ENCODE measurements around the gene CELA3B.
"Not testable (repeated sequence)": the region's sequence is repeated elsewhere in the genome, so short reads cannot be mapped to it uniquely, and the experiment has no call there.

CELA3B gene

DNA sequence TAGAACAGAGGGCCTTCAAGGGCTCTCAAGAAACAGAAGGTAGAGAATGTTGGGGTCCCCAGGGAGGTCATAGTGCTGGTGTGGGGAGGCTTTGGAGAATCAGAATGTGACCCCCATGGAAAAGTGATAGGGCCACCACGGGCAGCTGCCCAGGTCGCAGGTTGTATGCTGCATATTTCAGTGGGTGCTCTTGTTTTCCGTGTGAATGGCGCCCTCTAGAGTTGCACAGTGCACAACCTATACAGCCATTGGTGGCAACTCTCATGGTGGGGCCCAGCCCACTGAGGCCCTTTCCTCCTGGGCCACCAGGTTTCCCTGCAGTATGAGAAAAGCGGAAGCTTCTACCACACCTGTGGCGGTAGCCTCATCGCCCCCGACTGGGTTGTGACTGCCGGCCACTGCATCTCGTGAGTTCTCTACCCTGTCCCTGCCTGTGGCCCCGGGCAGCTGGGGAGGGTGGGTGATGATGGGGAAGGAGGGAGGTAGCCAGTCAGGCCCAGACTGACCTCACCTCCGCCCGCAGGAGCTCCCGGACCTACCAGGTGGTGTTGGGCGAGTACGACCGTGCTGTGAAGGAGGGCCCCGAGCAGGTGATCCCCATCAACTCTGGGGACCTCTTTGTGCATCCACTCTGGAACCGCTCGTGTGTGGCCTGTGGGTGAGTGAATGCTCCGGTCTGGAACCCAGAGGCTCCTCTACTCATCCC is 3.8 kb downstream of the CELA3B start:
- H3K4me3 ChIP-seq (ENCODE audit: low read length in 2 of 2); H3K36me3 ChIP-seq (ENCODE audit: control insufficient read depth in 2 of 2, insufficient read depth in 2 of 2, low read length in 2 of 2); H3K9ac ChIP-seq (ENCODE audit: low read length in 2 of 2); H3K27ac ChIP-seq (ENCODE audit: low read length); H3K9me3 ChIP-seq (ENCODE audit: control insufficient read depth in 2 of 2, low read length in 2 of 2); H3K4me1 ChIP-seq (ENCODE audit: control insufficient read depth, insufficient read depth, low read length); H3K27me3 ChIP-seq (ENCODE audit: control insufficient read depth in 1 of 2, insufficient read depth in 2 of 2, low read length in 2 of 2): not testable (repeated sequence)

DNA sequence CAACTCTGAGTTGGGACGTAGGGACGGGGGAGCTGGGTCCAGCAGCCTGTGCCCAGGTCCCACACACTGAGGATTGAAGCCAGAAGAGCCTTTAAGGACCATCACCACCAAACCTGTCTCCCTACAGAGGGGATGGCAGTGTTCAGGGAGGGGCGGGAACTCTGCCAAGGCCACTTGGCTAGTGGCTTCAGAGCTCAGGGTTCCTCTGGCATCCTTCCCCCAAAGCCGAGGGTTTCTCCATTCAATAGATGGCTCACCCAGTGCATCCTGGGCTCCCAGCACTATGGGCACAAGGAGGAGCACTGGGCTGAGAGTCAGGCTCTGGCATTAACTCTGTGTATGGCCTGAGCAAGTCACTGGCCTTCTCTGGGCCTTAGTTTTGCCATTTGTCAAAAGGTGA is 4.4 kb downstream of the CELA3B start:
- not testable (repeated sequence) for H3K27me3 ChIP-seq (ENCODE audit: control insufficient read depth in 1 of 2, insufficient read depth in 2 of 2, low read length in 2 of 2); H3K4me1 ChIP-seq (ENCODE audit: control insufficient read depth, insufficient read depth, low read length); H3K4me3 ChIP-seq (ENCODE audit: low read length in 2 of 2); H3K27ac ChIP-seq (ENCODE audit: low read length); H3K36me3 ChIP-seq (ENCODE audit: control insufficient read depth in 2 of 2, insufficient read depth in 2 of 2, low read length in 2 of 2); H3K9ac ChIP-seq (ENCODE audit: low read length in 2 of 2); H3K9me3 ChIP-seq (ENCODE audit: control insufficient read depth in 2 of 2, low read length in 2 of 2)

DNA sequence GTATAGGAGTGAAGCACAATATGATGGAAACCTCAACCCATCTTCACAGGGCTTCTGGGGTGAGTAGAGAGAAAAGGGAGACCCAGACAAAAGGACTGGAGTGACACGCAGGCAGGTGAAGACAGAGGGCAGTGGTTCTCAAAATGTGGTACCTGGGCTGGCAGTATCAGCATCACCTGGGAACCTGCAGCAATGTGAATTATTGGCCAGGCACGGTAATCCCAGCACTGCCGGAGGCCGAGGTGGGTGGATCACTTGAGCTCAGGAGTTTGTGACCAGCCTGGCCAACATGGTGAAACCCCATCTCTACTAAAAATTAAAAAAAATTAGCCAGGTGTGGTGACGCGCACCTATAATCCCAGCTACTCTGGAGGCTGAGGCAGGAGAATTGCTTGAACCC is 5.3 kb downstream of the CELA3B start:
- not testable (repeated sequence) for H3K9me3 ChIP-seq (ENCODE audit: control insufficient read depth in 2 of 2, low read length in 2 of 2); H3K27me3 ChIP-seq (ENCODE audit: control insufficient read depth in 1 of 2, insufficient read depth in 2 of 2, low read length in 2 of 2); H3K9ac ChIP-seq (ENCODE audit: low read length in 2 of 2); H3K4me1 ChIP-seq (ENCODE audit: control insufficient read depth, insufficient read depth, low read length); H3K27ac ChIP-seq (ENCODE audit: low read length); H3K36me3 ChIP-seq (ENCODE audit: control insufficient read depth in 2 of 2, insufficient read depth in 2 of 2, low read length in 2 of 2); H3K4me3 ChIP-seq (ENCODE audit: low read length in 2 of 2)

DNA sequence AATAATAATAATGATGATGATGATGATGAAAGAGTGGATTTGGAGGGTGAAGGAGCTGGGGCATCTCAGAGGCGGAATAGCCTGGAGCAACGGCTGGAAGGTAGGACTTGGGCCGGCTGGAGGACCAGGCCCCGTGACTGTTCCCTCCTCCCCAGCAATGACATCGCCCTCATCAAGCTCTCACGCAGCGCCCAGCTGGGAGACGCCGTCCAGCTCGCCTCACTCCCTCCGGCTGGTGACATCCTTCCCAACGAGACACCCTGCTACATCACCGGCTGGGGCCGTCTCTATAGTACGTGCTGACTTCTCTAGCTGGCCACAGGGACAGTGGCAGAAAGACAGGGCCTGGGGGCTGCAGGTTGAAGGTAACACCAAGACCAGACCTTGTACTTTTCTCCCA is 6.7 kb downstream of the CELA3B start:
- not testable (repeated sequence) for H3K27me3 ChIP-seq (ENCODE audit: control insufficient read depth in 1 of 2, insufficient read depth in 2 of 2, low read length in 2 of 2); H3K36me3 ChIP-seq (ENCODE audit: control insufficient read depth in 2 of 2, insufficient read depth in 2 of 2, low read length in 2 of 2); H3K9ac ChIP-seq (ENCODE audit: low read length in 2 of 2); H3K4me1 ChIP-seq (ENCODE audit: control insufficient read depth, insufficient read depth, low read length); H3K4me3 ChIP-seq (ENCODE audit: low read length in 2 of 2); H3K27ac ChIP-seq (ENCODE audit: low read length); H3K9me3 ChIP-seq (ENCODE audit: control insufficient read depth in 2 of 2, low read length in 2 of 2)

DNA sequence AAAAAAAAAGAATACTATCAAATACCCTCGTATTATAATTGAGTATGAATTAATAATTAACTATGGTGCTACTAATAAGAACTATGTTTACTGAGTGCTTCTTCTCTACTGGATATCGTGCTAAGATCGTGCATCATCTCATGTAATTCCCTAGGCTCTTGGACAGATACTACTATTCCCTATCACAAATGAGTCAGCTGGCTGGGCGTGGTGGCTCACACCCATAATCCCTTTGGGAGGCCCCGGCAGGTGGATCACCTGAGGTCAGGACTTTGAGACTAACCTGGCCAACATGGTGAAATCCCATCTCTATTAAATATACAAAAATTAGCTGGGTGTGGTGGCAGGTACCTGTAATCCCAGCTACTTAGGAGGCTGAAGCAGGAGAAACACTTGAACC is 9.1 kb downstream of the CELA3B start:
- not testable (repeated sequence) for H3K36me3 ChIP-seq (ENCODE audit: control insufficient read depth in 2 of 2, insufficient read depth in 2 of 2, low read length in 2 of 2); H3K4me3 ChIP-seq (ENCODE audit: low read length in 2 of 2); H3K9me3 ChIP-seq (ENCODE audit: control insufficient read depth in 2 of 2, low read length in 2 of 2); H3K9ac ChIP-seq (ENCODE audit: low read length in 2 of 2); H3K4me1 ChIP-seq (ENCODE audit: control insufficient read depth, insufficient read depth, low read length); H3K27ac ChIP-seq (ENCODE audit: low read length); H3K27me3 ChIP-seq (ENCODE audit: control insufficient read depth in 1 of 2, insufficient read depth in 2 of 2, low read length in 2 of 2)

DNA sequence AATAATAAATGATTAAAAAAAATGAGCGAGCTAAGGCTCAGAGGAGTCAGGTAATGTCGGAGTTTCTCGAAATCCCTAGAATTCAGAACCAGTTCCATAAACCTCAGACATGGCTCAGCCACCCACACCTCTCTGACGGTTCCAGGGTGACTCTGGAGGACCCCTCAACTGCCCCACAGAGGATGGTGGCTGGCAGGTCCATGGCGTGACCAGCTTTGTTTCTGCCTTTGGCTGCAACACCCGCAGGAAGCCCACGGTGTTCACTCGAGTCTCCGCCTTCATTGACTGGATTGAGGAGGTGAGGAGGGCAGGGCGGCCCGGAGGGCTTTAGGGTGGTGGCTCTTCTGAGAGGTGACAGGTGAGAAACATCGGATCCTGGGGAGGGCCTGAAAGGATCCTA is 9.6 kb downstream of the CELA3B start:
- not testable (repeated sequence) for H3K27ac ChIP-seq (ENCODE audit: low read length); H3K36me3 ChIP-seq (ENCODE audit: control insufficient read depth in 2 of 2, insufficient read depth in 2 of 2, low read length in 2 of 2); H3K9me3 ChIP-seq (ENCODE audit: control insufficient read depth in 2 of 2, low read length in 2 of 2); H3K9ac ChIP-seq (ENCODE audit: low read length in 2 of 2); H3K4me3 ChIP-seq (ENCODE audit: low read length in 2 of 2); H3K4me1 ChIP-seq (ENCODE audit: control insufficient read depth, insufficient read depth, low read length); H3K27me3 ChIP-seq (ENCODE audit: control insufficient read depth in 1 of 2, insufficient read depth in 2 of 2, low read length in 2 of 2)

DNA sequence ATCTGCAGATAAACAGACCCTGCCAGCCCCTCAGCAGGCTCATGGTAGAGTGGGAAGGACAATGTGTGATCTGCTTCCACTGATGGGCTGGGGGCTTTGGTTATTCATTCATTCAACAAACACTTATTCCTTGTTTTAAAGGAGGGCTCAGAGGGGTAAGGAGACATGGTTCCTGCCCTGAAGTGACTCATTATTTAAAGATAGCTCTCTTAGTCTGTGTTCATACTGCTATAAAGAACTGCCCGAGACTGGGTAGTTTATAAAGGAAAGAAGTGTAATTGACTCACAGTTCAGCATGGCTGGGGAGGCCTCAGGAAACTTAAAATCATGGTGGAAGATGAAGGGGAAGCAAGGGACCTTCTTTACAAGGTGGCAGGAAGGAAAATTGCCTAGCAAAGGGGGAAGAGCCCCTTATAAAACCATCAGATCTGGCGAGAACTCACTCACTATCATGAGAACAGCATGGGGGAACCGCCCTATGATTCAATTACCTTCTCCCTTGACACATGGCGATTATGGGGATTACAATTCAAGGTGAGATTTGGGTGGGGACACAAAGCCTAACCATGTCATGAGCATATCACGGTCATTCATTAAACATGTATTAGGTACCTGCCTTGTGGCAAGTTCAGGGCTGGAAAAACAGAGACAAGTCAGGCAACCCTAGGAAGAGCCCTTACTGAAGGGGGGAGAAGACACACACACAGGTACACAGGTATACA is 13.0 kb downstream of the CELA3B start:
- not testable (repeated sequence) for H3K9ac ChIP-seq (ENCODE audit: low read length in 2 of 2); H3K4me3 ChIP-seq (ENCODE audit: low read length in 2 of 2); H3K27me3 ChIP-seq (ENCODE audit: control insufficient read depth in 1 of 2, insufficient read depth in 2 of 2, low read length in 2 of 2); H3K4me1 ChIP-seq (ENCODE audit: control insufficient read depth, insufficient read depth, low read length); H3K36me3 ChIP-seq (ENCODE audit: control insufficient read depth in 2 of 2, insufficient read depth in 2 of 2, low read length in 2 of 2); H3K9me3 ChIP-seq (ENCODE audit: control insufficient read depth in 2 of 2, low read length in 2 of 2); H3K27ac ChIP-seq (ENCODE audit: low read length)

DNA sequence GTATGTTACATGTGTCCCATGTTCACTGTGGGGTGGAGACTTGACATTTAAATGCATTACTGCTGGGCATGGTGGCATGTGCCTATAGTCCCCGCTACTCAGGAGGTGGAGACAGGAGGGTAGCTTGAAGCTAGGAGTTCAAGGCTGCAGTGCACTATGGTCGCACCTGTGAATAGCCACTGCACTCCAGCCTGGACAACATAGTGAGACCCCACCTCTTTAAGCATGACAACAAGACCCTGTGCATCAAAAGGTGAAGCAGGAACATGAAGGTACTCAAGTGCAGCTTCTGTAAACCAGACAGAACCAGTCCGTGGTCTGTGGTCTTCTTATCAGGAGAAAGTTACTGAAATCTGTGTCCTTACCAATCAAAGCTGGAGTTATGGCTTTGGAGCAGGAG is 15.4 kb downstream of the CELA3B start:
- H3K9ac ChIP-seq (ENCODE audit: low read length in 2 of 2); H3K4me1 ChIP-seq (ENCODE audit: control insufficient read depth, insufficient read depth, low read length); H3K27ac ChIP-seq (ENCODE audit: low read length); H3K36me3 ChIP-seq (ENCODE audit: control insufficient read depth in 2 of 2, insufficient read depth in 2 of 2, low read length in 2 of 2); H3K4me3 ChIP-seq (ENCODE audit: low read length in 2 of 2); H3K27me3 ChIP-seq (ENCODE audit: control insufficient read depth in 1 of 2, insufficient read depth in 2 of 2, low read length in 2 of 2); H3K9me3 ChIP-seq (ENCODE audit: control insufficient read depth in 2 of 2, low read length in 2 of 2): not testable (repeated sequence)

DNA sequence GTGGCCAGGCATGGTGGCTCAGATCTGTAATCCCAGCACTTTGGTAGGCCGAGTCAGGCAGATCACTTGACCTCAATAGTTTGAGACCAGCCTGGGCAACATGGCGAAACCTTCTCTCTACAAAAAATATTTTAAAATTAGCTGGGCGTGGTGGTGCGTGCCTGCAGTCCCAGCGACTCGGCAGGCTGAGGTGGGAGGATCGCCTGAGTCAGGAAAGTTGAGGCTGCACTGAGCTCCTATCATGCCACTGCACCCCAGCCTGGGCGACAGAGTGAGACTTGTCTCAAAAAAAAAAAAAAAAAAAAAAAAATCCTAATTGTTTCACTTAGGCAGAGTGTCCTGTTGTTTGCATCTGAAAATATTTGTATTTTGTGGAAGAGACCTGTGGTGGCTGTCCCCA is 17.9 kb downstream of the CELA3B start:
- not testable (repeated sequence) for H3K27me3 ChIP-seq (ENCODE audit: control insufficient read depth in 1 of 2, insufficient read depth in 2 of 2, low read length in 2 of 2); H3K36me3 ChIP-seq (ENCODE audit: control insufficient read depth in 2 of 2, insufficient read depth in 2 of 2, low read length in 2 of 2); H3K27ac ChIP-seq (ENCODE audit: low read length); H3K4me1 ChIP-seq (ENCODE audit: control insufficient read depth, insufficient read depth, low read length); H3K9me3 ChIP-seq (ENCODE audit: control insufficient read depth in 2 of 2, low read length in 2 of 2); H3K9ac ChIP-seq (ENCODE audit: low read length in 2 of 2); H3K4me3 ChIP-seq (ENCODE audit: low read length in 2 of 2)

DNA sequence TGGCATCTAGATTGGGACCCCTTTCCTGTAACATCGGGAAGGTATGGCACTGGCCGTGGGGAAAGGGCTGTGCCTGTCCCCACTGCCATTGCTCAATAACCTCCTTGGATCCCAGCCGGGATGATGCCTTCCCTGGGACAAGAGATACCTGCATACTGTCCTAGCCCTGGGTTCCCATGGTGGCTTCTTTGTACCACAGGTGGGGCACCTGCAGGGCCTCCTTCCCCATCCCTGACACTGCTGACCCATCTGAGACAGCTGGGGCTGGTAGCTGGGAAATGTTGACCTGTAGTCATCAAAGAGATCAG is 19.8 kb downstream of the CELA3B start:
- H3K4me1 ChIP-seq (ENCODE audit: control insufficient read depth, insufficient read depth, low read length); H3K36me3 ChIP-seq (ENCODE audit: control insufficient read depth in 2 of 2, insufficient read depth in 2 of 2, low read length in 2 of 2); H3K9ac ChIP-seq (ENCODE audit: low read length in 2 of 2); H3K27me3 ChIP-seq (ENCODE audit: control insufficient read depth in 1 of 2, insufficient read depth in 2 of 2, low read length in 2 of 2); H3K4me3 ChIP-seq (ENCODE audit: low read length in 2 of 2); H3K27ac ChIP-seq (ENCODE audit: low read length); H3K9me3 ChIP-seq (ENCODE audit: control insufficient read depth in 2 of 2, low read length in 2 of 2): not testable (repeated sequence)

DNA sequence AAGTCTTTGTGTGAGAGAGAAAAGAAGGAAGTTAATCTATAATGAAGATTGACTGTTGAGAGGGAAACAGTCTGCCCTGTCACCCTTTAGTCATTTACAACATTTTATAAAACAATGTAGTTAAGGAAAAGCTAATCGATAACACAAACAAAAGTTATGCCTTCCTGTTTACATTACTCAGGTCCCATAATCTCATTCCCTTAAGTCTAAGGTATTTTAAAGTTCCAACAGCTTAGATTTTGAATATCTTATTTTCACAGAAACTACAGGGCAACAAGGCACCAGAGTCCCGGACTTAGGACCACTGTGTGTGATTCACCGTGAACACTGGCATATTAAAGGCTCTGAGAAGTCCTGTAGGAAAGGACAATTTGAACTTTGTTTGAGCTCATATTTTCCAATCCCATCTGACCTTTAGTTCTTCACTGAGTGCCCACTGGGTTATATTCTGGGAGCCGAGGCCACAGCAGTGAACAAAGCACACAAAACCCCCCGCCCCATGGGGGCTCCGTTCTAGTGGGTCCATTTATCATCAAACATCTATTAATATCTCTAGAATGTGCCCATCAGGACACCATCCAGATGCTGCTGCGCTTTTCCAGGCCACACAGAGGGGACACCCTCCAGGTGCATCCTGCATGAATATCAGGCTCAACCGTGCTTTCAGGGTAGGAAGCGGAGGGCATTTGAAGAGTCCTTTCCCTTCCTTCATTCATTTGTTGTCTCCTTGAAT is 21.2 kb downstream of the CELA3B start:
- not testable (repeated sequence) for H3K9ac ChIP-seq (ENCODE audit: low read length in 2 of 2); H3K27ac ChIP-seq (ENCODE audit: low read length); H3K4me3 ChIP-seq (ENCODE audit: low read length in 2 of 2); H3K9me3 ChIP-seq (ENCODE audit: control insufficient read depth in 2 of 2, low read length in 2 of 2); H3K27me3 ChIP-seq (ENCODE audit: control insufficient read depth in 1 of 2, insufficient read depth in 2 of 2, low read length in 2 of 2); H3K36me3 ChIP-seq (ENCODE audit: control insufficient read depth in 2 of 2, insufficient read depth in 2 of 2, low read length in 2 of 2); H3K4me1 ChIP-seq (ENCODE audit: control insufficient read depth, insufficient read depth, low read length)

Data from stomach smooth muscle (tissue), 2 donors.